Uterus (tissue), 2 donors: ENCODE measurements around the gene DTD1.

Source experiments
- CTCF ChIP-seq, 4 experiments: fragments of 200-600 bp in 2 of 4; fragments of 450-650 bp in 2 of 4; sonication (generic) in 2 of 4; IDR thresholded peaks; one replicate each; pipeline ENCODE4 v1.5.1; 2016 to 2019; ENCODE audit warnings: antibody characterized with exemption in 4 of 4, mild to moderate bottlenecking in 2 of 4, moderate library complexity in 1 of 4
- POLR2A ChIP-seq, 2 donors: fragments of 450-650 bp; IDR thresholded peaks; one replicate each; pipeline ENCODE4 v1.6.1; 2016; ENCODE audit warnings: antibody characterized with exemption in 2 of 2, mild to moderate bottlenecking in 1 of 2, moderate library complexity in 1 of 2

GRCh38 chr20:18671203-18671710 is 83.4 kb downstream of the DTD1 start:
- TF ChIP-seq CTCF (IDR thresholded peaks at IDR 0.05): no peak
- no peak for TF ChIP-seq POLR2A (IDR thresholded peaks at IDR 0.05)
